ENCODE results near the gene SH2D3A.

- TF ChIP-seq CTCF (optimal IDR thresholded peaks at IDR 0.05 in 1 of 3, IDR thresholded peaks at IDR 0.05 in 1 of 3, conservative IDR thresholded peaks at IDR 0.05 in 1 of 3; ENCODE audit: extremely low read depth in 1 of 3, insufficient read depth in 2 of 3, low read length in 3 of 3) (no peak), EZH2 (IDR thresholded peaks at IDR 0.05; ENCODE audit: low read length) (no peak)
These were observed 38.9 kb downstream of the SH2D3A start for GRCh38 chr19:6728346-6728745.
